ENCODE results near the gene GBE1.

The GBE1 gene

DNA sequence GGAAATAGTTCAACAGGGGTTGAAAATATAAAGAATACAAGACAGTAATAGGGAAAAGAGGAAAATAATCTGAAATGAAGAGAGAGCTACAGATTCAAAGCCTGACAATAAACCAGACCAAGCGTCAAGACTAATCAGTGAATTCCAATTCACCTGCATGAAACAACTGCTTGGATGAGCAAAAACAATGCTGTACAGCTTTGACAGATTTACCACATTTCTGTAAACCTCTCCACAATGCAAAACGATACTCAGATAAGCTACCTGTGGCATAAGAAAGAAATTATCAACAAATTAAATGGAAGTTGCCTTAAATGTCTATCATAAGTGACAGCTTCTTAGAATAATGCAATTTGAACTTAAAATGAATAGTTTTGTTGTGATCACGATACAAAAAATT, 65.4 kb downstream of the GBE1 start:
- no peak for DNase-seq

DNA sequence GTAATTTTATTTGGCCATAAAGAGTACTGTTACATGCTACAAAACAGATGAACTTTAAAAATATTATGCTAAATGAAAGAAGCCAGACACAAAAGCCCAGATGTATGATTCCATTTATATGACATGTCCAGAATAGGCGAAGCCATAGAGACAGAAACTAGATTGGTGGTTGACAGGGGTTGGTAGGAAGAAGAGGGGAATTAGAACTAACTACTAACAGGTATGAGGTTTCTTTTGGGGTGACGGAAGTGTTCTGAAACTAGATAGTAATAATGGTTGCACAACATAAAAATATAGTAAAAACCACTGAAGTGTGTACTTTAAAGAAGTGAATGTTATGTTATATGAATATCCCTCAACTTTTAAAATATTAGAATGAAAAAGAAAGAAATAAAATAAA, 66.1 kb downstream of the GBE1 start:
- DNase-seq: no peak

DNA sequence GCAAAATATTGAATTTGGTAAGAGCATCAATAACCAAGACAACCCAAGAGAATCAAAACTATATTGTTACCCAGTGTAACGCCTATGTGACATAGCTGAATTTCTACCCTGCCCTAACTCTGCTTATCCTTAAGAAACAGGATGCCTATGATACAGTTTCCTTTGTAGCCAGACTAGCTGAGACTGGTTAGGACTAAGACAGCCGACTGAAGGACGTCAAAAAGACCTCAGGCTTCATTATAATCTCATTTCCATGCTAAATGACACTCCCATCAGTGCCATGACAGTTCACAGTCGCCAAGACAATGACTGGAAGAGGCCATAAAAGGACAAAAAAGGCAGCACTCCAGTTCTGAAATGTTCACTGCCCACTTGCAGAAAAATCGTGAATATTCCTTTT, 66.8 kb downstream of the GBE1 start:
- DNase-seq: no peak

DNA sequence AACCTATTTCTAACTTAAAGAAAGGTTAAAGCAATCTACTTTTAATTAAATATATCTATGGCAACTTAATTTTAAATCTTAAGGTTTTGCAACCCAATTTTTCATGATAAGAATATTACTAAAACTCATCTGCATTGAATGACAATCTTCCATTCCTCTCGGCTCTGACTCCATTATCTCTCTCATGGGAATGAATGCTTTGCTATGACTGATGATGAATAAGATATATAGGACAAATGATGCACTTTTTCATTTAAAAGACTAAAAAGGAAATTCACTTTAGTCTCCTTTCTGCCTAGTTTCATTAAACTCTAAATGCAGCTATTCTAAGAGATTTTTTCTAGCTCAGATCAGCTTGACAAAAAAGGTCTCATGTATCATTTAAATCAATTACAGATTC, 68.7 kb downstream of the GBE1 start:
- no peak for DNase-seq

DNA sequence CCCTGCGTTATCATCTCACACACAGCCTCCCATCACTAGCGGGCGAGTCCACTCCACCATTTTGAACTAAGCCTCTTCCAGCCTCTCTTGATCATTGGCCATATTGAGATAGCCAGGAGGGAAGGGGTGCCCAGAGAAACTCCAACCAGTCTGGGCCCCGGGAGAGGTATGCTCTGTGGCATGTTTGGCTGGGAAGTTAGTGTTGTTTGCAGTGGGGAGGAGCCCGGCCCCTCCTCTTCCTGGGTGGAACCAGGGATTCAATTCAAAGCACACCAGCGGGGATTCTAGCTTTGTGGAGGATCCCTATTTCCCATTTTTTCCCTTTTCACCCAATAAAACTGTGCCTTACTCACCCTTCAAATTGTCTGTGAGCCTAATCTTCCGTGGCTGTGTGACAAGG, 71.8 kb downstream of the GBE1 start:
- no peak for DNase-seq

DNA sequence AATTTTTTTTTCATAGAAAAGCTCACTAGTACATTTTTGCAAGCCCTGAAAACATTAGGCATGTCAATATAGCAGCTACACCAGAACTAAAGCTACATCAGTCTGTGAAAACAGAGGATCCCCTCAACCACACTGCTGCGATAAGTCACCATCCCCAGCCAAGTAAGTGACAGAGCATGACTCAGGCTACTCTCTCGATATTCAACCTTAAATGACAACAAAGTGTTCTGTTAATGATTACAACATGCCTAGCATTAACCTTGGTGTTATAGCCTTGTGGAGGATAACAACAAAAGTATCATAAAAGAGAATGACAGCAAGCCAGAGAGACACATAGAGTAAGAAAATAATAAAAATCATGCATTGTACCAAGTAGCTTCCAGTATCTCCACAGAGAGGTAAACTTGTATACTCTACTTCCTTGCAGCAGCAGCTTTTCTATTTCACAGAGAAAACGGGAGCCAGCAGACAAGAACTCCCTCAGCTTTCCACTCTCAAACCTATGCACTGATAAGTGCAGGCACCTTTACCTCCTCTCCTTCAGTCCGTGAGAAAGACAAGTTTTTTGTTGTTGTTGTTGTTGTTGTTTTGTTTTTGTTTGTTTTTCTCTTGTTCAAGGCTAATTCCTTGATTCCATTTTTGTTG, 76.6 kb downstream of the GBE1 start:
- no peak for DNase-seq

DNA sequence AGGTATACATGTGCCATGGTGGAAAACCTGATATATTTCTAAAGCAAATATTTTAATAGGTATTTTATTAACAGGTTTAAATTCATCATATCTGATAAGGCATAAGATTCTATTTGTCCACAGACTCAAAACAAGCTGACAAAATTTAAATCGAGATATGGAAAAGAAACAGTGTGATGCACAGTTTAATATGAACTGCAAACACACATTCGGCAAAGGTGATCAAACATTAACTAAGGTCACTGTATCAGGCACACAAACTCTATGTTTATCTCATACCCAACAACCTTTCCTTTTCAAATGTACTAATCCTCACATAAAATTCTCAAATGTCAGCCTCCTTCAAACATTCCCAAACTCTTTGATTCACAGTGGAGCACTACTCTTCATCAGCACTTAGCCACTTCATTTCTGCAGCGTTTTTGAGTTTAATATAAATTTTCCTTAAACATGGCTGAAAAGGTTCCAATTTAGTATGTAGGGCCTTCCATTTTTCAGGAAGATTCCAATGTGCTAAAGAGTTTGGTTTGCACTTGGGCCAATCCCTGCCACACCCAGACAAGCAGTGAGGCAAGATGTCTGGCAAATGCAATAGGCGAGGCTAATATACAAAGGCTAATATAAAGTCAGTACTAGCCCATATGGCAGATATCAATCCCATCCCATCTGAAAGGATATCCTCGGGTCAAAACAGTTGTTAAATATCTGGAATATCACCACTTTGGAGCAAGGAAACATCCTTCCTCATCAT, 84.6 kb downstream of the GBE1 start:
- no peak for DNase-seq

DNA sequence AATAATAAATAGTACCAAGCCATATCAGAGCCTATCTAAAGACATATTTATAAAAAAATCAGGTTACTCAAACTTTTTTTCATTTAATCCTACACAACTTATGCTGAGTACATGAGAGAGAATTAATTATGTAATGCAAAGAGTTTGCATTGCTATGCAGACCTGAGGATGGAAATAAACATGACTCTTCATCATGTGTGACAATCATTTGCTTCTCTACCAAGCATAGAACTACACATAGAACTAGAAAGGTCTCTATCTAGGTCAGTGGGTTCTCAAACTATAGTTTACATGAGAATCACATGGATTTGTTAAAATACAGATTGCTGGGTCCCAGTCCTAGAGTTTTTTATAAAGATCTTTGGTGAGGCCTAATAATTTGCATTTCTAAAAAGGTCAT, 86.8 kb downstream of the GBE1 start:
- DNase-seq: no peak

DNA sequence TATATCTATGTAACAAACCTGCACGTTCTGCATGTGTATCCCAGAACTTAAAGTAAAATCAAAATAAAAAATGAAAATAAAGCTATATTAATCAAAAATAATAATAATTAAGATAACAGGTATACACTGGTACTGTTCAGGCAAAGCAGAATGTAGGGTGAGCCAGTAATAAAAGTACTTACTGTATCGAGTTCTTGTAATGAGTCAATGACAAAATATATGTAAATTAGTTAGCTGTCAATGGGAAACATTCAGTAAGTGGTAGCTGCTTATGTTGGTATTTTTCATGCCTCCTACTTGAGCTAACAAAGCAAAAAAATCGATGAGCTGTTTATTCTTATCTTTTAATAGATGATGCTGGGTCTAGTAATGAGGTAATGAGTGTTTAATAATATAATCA, 93.2 kb downstream of the GBE1 start:
- DNase-seq: no peak

DNA sequence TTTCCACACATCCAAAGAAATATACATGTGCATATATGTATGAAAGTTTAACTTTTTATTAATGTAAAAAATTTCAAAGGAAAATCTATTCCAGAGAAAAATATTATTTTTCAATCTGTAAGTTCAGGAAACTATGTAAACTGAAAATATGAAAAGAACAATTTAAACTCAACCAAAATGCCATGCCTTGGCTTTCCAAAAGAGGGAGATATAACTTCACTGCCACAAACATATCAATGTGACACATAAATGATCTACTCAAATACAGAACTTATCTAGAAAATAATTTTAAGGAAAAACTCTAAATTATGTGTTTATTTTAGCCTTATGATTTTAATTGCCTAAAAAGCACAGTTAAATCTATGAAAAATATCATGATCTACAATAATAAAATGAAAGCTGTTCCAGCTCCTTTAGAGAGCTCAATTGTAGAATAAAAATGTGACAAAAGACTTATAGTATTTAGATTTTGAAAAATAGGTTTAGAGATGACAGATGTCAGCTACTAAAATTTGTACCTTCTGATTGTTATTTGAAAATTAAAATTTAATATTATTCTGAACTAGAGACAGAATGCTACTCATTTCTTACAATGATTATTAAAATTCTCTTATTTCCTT, 94.8 kb downstream of the GBE1 start:
- peak; percentile 7 for DNase-seq

DNA sequence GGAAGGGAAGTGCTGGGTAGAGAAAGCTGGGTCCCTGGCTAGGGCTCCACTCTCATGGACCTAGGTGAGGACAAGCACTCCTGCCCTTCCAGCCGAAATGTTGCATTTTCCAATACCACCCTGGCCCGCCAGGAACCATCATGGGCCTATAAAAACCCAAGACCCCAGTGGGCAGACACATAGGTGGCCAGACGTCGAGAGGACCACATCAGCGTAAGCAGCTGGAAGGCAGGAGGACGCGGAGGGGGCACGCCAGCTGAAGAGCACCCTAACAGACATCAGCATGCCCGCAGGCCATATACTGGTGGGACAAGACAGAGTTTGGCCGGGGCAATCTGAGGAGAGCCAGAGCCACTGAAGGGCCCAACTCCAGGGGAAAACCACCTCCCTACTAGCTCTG, 98.3 kb downstream of the GBE1 start:
- no peak for DNase-seq

DNA sequence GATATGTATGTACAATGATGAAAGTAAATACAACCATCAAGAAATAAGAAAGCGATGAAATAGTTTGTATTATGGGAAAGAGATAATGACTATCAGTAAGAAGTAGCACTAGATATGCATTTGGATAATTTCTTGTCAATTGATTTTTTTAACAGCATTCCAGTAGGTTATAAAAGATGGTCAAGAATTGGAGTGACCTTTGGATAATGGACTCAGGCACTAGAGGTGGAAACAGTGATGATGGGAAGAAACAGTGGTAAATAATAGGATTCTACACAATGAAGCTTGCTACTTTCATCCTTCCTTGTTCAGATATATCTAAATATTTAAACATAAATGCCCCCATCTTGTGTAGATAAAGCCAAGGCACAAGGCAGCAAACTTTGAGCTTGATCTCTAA, 101.4 kb downstream of the GBE1 start:
- DNase-seq: no peak

DNA sequence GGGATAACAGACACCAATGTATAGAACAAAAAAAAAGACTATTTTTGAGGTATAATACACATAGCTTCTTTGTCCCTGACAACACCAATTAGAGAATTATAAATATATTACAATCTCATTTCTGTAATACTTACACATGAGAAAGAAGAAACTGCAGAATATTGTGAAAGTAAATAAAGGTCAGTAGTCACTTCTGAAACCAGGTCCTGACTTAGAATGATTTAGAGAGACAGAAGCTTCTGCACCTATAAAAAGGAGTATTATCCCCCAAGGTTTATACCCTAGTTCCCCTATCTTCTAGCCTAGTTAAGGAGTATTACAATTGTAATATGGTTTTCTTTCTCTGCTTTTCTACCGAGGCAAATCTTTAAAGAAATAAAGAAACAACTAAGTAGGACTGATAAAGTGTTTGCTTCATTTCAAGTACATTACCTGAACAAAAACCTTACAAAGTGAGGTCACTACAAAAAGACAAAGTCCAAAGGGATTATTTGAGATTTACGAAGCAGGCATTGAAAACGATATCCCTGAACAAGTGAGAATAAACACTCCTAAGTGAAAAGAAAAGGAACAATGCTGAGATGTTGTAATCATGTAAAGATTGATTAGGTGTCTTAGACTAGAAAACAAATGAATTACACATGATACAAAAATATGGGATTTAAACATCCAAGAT, 103.0 kb downstream of the GBE1 start:
- no peak for DNase-seq

DNA sequence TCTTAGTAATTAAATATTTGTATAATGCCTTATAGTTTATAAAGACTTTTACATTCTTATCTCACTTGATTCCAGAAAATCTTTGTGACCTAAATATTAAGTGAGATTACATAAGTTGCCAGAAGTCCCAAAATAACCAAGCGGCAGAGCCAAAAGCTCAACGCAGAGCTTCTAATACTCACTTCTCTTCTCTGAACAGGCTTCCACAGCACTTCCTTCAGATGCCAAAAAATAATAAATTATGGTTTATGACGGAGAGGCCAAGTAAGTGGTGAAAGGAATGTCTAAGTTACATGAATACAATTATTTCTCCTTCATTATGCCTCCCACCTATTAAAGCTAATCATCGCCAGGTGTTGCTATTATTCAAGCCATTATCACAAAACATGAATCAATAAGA, 110.3 kb downstream of the GBE1 start:
- DNase-seq: no peak

DNA sequence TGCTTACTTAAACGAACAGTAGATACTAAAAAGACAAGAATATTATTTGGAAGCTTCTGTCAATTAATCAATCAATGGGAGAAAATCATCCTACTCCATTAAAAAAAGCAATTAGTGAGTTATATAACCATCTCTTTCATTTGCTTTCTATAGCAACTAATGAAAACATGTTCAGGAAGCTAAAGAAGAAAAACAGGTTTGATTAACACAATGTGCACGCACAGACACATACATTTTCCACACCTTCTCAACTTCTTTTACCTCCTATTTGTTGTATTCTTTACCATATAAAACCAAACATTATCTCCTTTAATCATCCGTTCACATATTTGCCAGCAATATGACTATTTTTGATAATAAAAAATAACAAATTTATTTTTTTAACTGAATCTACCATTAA, 111.3 kb downstream of the GBE1 start:
- DNase-seq: no peak

DNA sequence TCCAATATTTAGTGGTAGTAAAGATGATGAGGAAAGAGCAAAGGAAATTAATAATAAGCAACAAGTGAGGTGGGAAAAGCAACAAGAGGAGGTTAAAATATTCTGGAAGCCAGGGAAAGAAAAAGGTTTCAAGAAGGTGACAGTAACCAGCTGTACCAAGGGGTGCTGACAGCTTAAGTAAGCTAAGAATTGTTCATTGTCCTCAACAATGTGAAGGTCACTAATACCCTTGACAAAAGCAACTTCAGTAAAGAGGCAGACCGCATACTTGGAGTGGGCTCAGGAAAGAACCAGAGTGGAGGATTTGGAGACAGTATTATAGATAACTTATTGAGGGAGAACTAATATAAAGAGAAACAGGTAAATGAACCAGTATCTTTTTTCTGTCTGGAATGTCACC, 116.2 kb downstream of the GBE1 start:
- no peak for DNase-seq

DNA sequence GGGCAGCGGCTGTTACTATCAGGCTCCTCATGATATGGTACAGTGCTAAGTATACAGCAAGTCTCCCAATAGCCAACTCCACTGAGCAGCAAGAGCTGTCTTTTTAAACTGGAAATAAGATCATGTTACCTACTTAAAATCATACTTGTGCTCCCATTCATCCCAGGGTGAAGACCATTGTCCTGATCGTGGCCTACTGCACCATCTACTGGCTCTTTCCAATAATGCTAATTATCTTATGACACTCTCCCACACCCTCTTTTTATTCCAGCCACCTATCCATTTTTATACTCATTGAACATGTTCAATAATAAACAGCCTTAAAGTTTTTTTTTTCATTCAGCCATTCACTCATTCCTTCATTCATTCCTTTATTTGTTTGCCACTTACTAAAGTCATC, 117.7 kb downstream of the GBE1 start:
- peak; percentile 13 for DNase-seq

DNA sequence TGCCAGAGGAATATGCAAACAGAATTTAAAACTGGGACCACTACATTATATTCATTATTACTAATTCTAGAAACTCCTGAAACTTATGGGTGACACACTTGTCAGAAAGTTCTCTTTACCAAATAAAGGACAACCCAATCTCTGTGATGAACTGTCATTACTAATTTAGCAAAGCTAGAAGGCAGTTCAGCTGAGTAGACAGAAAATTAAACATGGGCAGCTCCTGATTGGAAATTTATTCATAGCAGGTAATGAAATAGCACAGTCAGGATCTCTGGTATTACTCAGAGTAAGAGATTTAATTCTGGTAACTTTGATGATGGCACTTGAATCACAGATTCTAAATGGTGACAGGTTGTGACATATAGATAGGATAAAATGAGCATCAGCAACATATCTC, 123.0 kb downstream of the GBE1 start:
- DNase-seq: no peak

DNA sequence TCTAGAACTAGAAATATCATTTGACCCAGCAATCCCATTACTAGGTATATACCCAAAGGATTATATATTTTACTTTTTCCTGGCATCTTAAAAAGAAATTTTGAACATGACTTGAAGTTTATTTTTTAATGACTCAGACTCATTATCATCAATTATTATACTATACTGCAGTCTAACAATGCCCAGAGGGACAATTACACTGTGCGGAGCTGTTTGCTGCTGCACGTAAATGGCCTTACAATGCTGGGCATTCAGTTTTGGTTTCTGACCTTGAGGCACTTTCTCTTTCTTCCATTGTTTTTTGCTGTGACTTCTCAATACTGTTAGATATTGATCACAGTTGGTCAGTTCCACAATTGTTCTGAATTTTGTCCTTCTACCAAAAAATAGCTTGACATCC, 128.8 kb downstream of the GBE1 start:
- no peak for DNase-seq

DNA sequence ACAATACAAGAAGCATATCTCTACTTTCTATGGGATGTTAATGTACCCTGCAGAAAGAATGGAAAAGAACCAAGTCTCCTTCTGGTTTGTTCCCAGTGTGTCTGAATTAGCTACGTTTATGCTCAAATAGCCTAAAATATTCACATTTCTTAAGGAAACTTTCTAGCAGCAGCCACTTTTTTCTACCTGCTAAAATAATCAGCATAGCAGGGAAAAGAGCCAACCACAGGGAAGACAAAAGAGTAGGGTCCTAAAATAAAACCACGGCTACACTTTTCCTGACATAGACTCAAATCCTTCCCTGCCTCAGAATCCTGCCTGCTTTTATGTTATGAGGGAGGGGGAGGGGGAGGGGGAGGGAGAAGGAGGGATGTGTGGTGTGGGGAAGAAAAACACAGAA, 136.7 kb downstream of the GBE1 start:
- no peak for DNase-seq

DNA sequence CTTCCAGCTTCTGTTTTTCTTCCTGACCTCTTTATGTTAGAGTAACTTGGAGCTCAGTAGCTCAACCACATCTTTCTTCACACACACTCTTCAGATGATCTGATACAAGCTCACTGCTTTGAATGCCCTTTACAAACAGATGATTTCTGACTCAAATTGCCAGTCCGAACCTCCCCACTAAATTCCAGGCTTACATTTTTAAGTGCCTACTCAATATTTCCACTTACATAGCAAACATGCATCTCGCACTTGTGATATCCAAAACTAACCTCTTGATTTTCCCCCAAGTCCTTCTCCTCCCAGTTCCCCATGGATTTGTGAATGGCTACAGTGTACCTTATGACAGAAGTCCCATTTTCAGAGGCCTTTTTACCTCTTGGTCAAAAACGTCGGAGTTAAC, 139.1 kb downstream of the GBE1 start:
- no peak for DNase-seq

DNA sequence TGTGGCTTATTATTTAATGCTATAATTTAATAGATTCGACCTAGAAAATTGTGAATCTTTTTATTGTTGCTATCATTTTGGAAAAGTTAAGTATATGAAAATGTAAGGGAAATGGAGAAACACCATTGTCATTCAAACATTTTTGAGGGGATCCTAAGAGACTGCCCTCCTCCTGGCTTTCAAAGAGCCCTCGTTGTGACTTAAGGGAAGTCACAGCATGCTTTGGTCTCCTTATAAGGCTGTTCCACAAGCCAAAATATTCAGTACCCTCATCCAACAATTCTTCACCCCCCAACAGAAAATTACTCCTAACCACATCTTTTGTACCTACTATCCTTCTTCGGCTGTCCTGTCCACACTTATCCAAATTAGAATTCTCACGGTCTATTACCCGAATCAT, 140.2 kb downstream of the GBE1 start:
- no peak for DNase-seq

DNA sequence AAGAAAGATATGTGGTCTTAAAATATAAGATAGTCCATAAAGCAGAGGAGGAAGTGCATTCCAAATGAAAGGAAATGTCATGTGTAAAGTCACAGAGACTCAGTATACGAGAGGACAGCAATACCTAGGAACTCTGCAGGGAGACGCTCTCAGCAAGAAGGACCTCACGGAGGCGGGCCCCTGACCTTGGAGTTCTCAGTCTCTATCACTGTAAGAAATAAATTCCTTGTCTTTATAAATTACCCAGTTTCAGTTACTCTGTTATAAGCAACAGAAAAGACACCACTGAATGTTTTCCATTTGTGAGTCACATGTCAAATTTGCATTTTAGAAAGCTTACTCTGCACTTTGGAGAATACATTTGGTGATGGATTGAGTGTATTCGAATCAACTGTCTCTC, 140.6 kb downstream of the GBE1 start:
- DNase-seq: no peak

DNA sequence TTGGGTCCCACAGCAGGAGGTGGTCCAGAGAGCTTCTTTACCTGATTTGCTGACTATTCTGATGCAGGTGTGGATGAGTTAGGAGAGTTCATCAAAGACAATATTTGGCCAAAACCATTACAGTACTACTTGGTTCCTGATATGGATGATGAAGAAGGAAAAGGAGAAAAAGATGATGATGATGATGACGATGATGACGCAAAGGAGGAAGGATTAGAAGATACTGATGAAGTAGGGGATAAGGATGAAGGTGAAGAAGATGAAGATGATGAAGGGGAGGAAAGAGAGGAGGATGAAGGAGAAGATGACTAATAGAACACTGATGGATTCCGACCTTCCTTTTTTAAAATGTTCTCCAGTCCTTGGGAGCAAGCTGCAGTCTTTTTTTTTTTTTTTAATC, 148.7 kb downstream of the GBE1 start:
- no peak for DNase-seq
